ENCODE data around the gene CLEC4G. TPM values are rescaled to one million over a fixed set of nuclear protein-coding genes. Genes with fewer than 3 reads are reported as not detected.

CLEC4G gene
- total and polyA plus RNA-seq, 9 donors: 0.27 to 1.4 (median 0.46) TPM; not detected in 1

GRCh38 chr19:7731615-7732014 is 295 bp downstream of the CLEC4G start:
- intact Hi-C loops (cut with DNase I): no loop called here
- no peak for DNase-seq
- no peak overlapping the region for H3K4me3 ChIP-seq
- 72 to 78% (median 74%) methylated on average over 4 to 5 of the region's 5 CpGs for WGBS, 3 donors
- no peaks in the 10 kb centered on the region for H3K9me3 ChIP-seq
- no peaks in the 10 kb centered on the region for H3K27me3 ChIP-seq
- H3K4me1 ChIP-seq (ENCODE audit: insufficient read depth): no peaks in the 10 kb centered on the region
- TF ChIP-seq POLR2A (IDR thresholded peaks at IDR 0.05) (no peak), EP300 (IDR thresholded peaks at IDR 0.05) (no peak)
- TF ChIP-seq, protein P1, sequence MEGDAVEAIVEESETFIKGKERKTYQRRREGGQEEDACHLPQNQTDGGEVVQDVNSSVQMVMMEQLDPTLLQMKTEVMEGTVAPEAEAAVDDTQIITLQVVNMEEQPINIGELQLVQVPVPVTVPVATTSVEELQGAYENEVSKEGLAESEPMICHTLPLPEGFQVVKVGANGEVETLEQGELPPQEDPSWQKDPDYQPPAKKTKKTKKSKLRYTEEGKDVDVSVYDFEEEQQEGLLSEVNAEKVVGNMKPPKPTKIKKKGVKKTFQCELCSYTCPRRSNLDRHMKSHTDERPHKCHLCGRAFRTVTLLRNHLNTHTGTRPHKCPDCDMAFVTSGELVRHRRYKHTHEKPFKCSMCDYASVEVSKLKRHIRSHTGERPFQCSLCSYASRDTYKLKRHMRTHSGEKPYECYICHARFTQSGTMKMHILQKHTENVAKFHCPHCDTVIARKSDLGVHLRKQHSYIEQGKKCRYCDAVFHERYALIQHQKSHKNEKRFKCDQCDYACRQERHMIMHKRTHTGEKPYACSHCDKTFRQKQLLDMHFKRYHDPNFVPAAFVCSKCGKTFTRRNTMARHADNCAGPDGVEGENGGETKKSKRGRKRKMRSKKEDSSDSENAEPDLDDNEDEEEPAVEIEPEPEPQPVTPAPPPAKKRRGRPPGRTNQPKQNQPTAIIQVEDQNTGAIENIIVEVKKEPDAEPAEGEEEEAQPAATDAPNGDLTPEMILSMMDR (IDR thresholded peaks at IDR 0.05): no peak
- no peak overlapping the region for H3K27ac ChIP-seq
- no peaks in the 10 kb centered on the region for H3K36me3 ChIP-seq

DNA sequence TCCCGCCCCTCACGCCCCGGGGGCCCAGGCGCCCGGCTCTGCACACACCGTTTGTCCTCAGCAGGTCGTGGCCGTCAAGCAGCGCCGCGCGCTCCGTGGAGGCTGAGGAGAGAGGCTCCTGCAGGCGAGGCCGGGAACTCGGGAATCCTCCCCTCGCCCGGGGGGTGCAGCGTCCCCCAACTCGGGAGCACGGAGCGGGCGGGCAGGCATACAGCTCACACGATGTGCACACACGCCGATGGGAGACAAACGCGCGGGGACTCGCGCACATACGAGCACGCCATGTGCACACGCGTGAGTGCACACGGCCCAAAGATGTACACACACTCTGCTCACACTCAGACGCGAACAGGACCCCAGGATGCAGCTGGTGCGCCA is 703 bp downstream of the CLEC4G start:
- no peaks in the 10 kb centered on the region for H3K27me3 ChIP-seq
- DNase-seq: no peak
- H3K9me3 ChIP-seq: no peaks in the 10 kb centered on the region
- no peak overlapping the region for H3K4me3 ChIP-seq
- intact Hi-C loops (cut with DNase I): no loop called here
- H3K36me3 ChIP-seq: no peaks in the 10 kb centered on the region
- no peak overlapping the region for H3K27ac ChIP-seq
- TF ChIP-seq, protein P1 (IDR thresholded peaks at IDR 0.05): no peak
- no peak for TF ChIP-seq POLR2A (IDR thresholded peaks at IDR 0.05)
- no peak for TF ChIP-seq EP300 (IDR thresholded peaks at IDR 0.05)
- no peaks in the 10 kb centered on the region for H3K4me1 ChIP-seq (ENCODE audit: insufficient read depth)
- WGBS, 3 donors: 48 to 64% (median 64%) methylated on average over 38 to 39 of the region's 39 CpGs

DNA sequence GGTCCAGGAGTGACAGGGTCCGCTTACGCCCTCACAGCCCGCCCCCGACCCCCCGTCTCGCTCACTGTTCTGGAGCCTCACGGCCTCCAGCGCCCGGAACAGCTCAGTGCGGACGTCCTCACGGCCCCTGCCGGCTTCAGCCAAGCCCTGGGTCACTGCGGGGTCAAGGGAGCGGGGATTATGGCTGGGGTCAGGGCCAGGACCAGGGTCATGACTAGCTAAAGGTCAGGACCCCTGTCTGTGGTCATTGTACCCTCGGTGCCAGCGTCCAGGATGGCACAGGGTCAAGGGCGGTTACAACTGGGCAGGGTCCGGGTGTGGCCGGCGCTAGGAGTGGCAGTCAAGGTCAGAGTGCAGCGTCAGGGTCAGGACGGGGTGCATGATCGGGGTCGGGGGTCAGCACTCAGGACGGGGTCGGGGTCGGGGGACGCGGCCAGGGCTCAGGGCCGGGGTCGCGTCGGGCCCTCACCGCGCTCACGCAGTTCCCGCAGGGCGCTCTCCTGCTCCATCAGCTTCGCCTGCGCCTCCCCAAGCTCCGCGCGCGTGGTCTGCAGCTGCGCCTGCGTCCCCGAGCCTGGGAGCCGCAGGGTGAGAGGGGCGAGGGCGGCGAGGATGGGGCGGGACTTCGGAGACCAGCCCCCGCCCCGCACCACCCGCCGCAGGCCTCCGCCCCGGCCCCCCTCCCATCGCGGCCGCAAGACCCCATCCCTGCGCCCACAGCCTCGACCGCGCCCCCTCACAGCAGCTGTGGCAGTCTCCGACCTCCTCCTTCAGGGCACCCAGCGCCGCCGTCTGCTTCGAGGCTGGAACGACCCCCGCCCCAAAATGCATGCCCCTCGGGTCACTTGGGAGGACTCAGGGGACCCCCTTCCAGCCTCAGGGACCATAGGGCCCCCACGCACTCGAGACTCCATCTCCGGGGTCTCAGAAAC is 1.4 kb downstream of the CLEC4G start:
- H3K4me3 ChIP-seq: no peak overlapping the region

DNA sequence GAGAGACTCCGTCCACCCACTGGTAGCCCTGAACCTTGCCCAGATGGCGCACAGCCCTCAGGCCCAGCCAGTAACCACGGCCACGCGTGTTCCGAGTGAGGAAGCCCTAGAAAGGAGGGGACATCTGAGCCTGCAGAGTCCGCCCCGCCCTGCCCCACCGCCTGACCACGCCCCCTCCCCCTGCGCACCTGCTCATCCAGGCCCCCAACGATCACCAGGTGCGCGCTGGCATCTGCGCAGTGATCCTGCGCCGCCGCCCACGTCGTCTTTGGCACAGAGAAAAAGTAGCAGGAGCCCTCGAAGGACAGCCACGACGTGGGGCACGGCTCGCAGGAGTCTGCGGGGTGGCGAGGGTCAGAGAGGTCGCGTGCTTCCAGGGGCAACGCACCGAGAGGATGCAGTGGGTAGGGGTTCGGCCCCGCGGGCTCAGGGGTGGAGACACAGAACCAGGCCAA is 2.1 kb downstream of the CLEC4G start:
- H3K27me3 ChIP-seq: no peaks in the 10 kb centered on the region
- H3K9me3 ChIP-seq: no peaks in the 10 kb centered on the region
- WGBS, 3 donors: 3 to 9% (median 5%) methylated on average over 20 to 34 of the region's 34 CpGs
- no peaks in the 10 kb centered on the region for H3K36me3 ChIP-seq
- no peaks in the 10 kb centered on the region for H3K4me1 ChIP-seq (ENCODE audit: insufficient read depth)
- no peak for DNase-seq
- H3K4me3 ChIP-seq: no peak overlapping the region
- TF ChIP-seq EP300 (IDR thresholded peaks at IDR 0.05) (no peak), POLR2A (IDR thresholded peaks at IDR 0.05) (no peak)
- TF ChIP-seq, protein P1 (IDR thresholded peaks at IDR 0.05): no peak
- intact Hi-C loops (cut with DNase I): no loop called here
- H3K27ac ChIP-seq: no peak overlapping the region

More for the DNA sequence above, 1.4 kb downstream of the CLEC4G start:
- Histone ChIP-seq H3K9me3 (no peaks in the 10 kb centered on the region), H3K4me1 (ENCODE audit: insufficient read depth) (no peaks in the 10 kb centered on the region), H3K27me3 (no peaks in the 10 kb centered on the region), H3K36me3 (no peaks in the 10 kb centered on the region), H3K27ac (no peak overlapping the region)
- no peak for TF ChIP-seq EP300 (IDR thresholded peaks at IDR 0.05)
- TF ChIP-seq, protein P1 (IDR thresholded peaks at IDR 0.05): no peak
- no peak for TF ChIP-seq POLR2A (IDR thresholded peaks at IDR 0.05)
- intact Hi-C loops (cut with DNase I): no loop called here
- DNase-seq: no peak
- 1 to 4% (median 2%) methylated on average over 11 to 78 of the region's 78 CpGs for WGBS, 3 donors
